ENCODE data around the gene SELENBP1. TPM values are rescaled to one million over a fixed set of nuclear protein-coding genes. Genes with fewer than 3 reads are reported as not detected.
"Not testable (repeated sequence)": the region's sequence is repeated elsewhere in the genome, so short reads cannot be mapped to it uniquely, and the experiment has no call there.

The SELENBP1 gene
- total RNA-seq, 1 donor from 2014 or later: 119 TPM

DNA sequence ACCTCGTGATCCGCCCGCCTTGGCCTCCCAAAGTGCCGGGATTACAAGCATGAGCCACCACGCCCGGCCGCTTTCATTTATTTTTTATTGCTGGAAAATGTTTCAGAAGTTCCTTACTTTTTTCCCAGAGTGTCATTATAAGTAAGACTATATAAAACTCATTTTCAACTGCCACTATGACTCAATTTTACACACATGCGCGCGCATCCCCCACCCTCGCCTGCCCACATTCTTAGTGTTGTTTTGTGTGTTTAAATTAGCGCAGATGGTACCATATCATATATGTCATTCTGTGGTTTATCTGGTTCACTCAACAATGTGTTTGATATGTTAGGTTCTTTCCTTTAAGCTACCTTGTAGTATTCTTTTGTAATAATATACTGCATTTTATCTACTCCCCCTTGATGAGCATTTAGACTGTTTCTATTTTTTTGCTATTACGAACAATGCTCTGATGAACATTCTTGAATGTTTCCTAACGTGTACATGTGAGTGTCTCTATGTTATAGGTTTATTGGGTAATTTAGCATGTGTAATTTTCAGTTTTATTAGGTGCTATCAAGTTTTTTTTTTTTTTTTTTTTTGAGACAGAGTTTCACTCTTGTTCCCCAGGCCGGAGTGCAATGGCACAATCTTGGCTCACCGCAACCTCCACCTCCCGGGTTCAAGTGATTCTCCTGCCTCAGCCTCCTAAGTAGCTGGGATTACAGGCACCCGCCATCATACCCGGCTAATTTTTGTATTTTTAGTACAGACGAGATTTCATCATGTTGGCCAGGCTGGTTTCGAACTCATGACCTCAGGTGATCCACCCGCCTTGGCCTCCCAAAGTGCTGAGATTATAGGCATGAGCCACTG lies 17.9 kb upstream of the SELENBP1 start:
- intact Hi-C loops (cut with DNase I); DNase-seq; ATAC-seq (ENCODE audit: poor library complexity): not testable (repeated sequence)

- no peak for ATAC-seq (ENCODE audit: poor library complexity)
- intact Hi-C loops (cut with DNase I): no loop called here
- no peak for DNase-seq
Observed at GRCh38 chr1:151386002-151386401, 13.5 kb upstream of the SELENBP1 start.

GRCh38 chr1:151384584-151384983 lies 12.1 kb upstream of the SELENBP1 start:
- intact Hi-C loops (cut with DNase I): no loop called here
- DNase-seq: no peak
- ATAC-seq (ENCODE audit: poor library complexity): no peak

- intact Hi-C loops (cut with DNase I): no loop called here
- DNase-seq (no peak), ATAC-seq (ENCODE audit: poor library complexity) (no peak)
Observed at GRCh38 chr1:151377150-151377884, 4.8 kb upstream of the SELENBP1 start.

DNA sequence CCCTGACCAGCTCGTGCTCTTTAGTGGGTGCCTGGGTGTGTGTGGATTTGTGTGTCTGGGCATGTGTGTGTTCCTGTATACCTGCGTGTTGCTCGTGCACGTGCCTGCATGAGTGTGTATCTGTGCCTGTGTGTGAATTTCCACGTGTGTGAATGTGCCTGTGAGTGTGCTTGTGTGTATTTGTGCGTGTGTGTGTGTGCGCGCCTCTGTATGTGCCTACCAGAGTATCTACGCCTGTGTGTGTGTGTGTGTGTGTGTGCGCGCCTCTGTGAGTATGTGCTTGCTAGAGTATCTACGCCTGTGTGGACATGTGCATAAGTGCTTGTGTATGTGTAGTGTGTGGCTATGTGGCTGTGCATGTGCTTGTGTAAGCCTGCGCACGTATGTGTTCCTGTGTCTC lies 691 bp upstream of the SELENBP1 start:
- DNase-seq (no peak), ATAC-seq (ENCODE audit: poor library complexity) (no peak)
- intact Hi-C loops (cut with DNase I): no loop called here

GRCh38 chr1:151371370-151372057 lies 991 bp downstream of the SELENBP1 start:
- intact Hi-C loops (cut with DNase I): no loop called here
- ATAC-seq (ENCODE audit: poor library complexity): peak; percentile 52
- peak; percentile 85 for DNase-seq

DNA sequence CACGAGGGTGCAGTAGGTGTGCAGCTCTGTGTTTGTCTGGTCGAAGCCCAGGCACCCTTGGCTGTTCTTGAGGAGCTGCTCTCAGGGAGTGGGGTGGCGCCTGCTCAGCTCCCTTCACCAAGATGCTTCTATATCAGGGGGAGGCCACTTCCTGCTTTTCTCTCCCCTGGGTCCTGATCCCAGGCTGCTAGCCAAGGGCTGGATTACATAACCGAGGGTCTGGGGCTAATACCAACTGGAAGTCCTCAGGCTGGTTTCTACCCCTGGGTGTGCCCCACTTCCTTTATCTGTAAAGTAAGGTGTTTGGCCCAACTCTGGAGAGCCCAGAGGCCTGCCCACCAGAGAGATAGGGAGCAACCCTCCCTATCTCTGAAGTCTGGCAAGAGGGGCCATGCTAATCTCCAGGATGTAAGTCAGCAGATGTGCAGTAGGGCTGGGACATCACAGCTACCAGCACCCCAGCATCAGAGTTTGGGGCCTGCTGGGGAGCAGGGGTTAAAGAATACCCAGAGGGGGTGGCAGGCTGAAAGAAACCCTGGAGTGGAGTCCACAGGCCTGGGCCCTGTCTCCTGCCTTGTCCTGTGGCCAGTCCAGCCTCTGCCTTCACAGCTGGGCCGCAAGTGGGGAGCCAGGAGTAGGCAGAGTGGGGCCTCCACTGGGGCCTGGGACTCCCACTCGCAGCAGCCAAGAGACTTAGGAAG lies 2.1 kb downstream of the SELENBP1 start:
- ATAC-seq (ENCODE audit: poor library complexity) (peak; percentile 25), DNase-seq (peak; percentile 80)
- intact Hi-C loops (cut with DNase I): no loop called here

DNA sequence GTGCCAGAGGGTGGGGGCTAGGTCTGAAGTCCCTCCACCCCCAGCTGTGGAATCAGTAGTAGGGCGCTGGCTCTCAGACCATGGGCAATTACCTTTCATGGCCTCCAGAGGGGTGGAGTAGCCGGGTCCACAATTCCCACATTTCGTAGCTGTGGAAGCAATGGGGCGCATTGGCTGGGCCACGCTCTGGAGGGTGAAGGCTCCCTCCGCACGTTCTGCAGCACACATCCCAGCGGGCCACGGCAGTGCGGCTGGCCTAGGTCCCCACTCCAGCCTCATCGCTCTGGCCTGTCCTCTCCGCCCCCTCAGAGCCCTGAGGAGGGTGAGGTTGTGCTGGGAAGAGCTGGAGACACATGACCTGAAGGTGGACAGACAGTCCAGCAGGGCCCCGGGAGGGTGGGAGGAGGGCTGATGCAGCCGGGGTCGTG lies 2.9 kb downstream of the SELENBP1 start:
- intact Hi-C loops (cut with DNase I): no loop called here
- ATAC-seq (ENCODE audit: poor library complexity) (no peak), DNase-seq (no peak)

- ATAC-seq (ENCODE audit: poor library complexity): no peak
- intact Hi-C loops (cut with DNase I): no loop called here
- DNase-seq: no peak
Observed at GRCh38 chr1:151369302-151369610, 3.2 kb downstream of the SELENBP1 start.

DNA sequence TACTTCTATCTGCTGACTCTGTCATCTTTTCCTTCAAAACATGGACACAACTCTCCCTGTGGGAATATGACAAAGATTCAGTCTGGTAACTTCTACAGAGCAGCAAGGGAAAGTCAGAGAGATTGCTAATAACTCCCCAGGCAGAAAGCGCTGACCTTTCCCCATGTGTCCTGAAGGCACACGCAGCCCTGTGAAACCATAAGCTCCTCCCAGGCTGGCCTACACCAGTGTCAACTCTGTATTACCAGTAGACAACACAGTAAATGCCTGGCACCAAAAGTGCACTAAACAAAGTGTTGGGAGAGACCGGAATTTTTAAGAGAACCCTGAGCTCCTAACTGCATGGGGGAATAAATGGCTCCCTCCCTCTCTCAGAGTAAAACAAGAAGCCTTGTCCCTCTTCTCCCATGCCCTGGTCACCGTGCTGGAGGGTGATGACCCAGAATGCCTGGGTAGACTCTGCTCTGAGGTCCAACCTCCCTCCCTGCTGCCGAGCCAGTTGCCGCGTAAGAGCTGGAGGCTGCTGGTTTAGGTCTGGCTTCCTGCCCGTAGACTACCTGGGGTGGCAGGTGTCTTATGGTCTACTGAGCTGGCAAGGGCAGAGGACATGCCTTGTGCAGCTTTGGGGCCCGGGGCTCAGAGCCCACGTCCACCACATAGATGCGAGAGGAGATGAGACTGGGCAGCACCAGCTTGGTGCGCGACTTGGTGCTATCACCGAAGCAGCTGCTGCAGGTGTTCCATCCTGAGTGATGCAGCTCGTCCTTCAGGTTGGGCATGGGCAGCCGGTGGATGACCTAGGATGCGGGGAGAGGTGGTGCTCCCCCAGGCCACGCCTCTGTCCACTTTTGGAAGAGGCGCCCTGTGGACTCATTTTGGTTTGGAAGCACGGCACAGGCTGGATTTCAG lies 3.9 kb downstream of the SELENBP1 start:
- DNase-seq (no peak), ATAC-seq (ENCODE audit: poor library complexity) (peak; percentile 3)
- intact Hi-C loops (cut with DNase I): no loop called here

DNA sequence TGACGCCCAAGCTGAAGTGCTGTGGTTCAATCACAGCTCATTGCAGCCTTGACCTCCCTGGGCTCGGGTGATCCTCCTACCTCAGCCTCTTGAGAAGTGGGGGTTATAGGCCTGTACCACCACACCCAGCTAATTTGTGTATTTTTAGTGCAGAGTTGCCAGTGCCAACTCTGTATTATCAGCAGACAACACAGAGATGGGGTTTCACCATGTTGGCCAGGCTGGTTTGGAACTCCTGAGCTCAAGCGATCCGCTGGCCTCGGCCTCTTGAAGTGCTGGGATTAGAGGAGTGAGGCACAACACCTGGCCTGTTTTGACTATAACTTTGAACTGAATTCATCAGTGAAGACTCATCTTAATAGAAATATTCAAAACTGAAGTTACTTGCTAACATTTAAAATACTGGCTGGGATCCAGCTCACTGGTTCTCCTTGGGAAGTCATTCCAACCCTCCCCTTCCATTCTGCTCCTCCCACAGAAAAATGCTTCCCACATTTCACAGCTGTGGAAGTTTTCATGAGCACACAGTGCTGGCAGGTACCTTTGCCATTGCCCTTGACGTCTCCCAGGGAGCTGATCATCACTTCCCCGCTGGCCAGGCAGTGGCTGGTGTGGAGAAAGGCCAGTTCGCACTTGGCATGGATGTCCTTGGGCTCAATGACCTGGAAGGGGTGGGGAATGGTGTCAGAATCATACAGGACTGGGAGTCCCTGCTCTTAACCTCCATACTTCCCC lies 4.7 kb downstream of the SELENBP1 start:
- intact Hi-C loops (cut with DNase I): no loop called here
- ATAC-seq (ENCODE audit: poor library complexity) (peak; percentile 34), DNase-seq (peak; percentile 63)

DNA sequence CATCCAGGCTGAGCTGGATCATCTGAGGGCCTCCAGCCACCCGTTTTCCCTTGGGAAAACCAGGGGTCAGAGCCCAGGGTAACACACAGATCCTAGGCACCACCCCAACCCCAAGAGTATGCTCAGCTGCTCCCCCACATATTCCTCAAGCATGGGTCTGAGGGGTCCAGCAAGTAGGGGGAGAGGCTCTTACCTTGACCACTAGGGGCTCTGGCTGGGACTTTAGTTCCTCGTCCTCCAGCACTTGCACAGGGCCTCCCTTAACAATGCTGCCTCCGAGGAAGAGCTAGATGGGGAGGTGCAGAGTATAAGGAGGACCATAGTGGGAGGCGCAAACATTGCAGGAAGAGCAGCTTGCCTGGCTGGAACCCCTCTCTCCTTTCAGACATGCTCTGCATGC lies 7.5 kb downstream of the SELENBP1 start:
- intact Hi-C loops (cut with DNase I): no loop called here
- DNase-seq (no peak), ATAC-seq (ENCODE audit: poor library complexity) (no peak)

- ATAC-seq (ENCODE audit: poor library complexity) (no peak), DNase-seq (no peak)
- intact Hi-C loops (cut with DNase I): no loop called here
Observed at GRCh38 chr1:151362308-151363155, 10.0 kb downstream of the SELENBP1 start.

DNA sequence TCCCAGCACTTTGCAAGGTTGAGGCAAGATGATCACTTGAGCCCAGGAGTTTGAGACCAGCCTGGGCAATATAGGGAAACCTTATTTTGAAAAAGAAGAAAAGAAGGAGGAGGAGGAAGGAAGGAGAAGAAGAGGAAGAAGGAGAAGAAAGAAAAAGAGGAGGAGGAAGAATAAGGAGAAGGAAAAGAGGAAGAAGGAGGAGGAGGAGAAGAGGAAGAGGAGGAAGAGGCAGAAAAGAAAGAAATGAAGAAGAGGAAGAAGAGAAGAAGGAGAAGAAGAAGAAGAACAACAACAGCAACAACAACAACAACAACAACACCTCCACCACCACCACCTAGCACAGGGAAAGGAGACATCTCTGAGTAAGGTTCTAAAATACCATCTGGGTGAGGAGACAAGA lies 10.6 kb downstream of the SELENBP1 start:
- intact Hi-C loops (cut with DNase I): no loop called here
- ATAC-seq (ENCODE audit: poor library complexity) (no peak), DNase-seq (no peak)

GRCh38 chr1:151356696-151357095 lies 15.8 kb downstream of the SELENBP1 start:
- DNase-seq (no peak), ATAC-seq (ENCODE audit: poor library complexity) (no peak)
- intact Hi-C loops (cut with DNase I): no loop called here

DNA sequence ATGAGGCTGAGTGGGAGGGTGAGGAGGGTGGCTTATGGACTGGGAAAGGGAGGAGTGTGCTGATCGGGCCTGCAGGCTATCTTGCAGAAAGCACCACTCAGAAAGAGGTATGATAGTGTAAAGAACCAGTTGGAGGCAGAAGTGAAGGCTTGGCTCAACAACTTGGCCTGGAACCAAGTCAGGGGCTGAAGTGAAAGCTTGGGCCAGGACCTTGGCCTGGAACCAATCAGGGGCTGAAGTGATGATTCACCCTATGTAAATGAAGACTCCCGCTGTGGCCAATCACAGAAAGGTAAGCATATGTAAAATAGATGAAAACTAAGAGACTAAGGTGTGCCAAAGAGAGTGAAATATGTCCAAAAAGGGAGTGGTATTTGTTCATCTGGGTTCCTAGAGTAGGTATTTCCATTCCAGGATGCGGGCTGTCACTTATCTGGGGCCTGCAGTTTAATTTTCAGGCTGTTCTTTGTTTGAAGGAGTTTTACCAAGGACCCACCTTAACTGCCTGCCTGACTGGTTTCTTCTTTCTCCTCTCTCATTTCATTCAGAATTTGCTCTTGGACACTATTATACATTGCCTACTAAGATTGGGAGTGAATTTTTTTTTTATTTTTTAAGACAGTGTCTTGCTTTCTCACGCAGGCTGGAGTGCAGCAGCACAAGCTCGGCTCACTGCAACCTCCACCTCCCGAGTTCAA lies 20.3 kb downstream of the SELENBP1 start:
- intact Hi-C loops (cut with DNase I): no loop called here
- ATAC-seq (ENCODE audit: poor library complexity) (no peak), DNase-seq (no peak)
